K562 (cell line): ENCODE data around the gene NMRK2. TPM values are rescaled to one million over a fixed set of nuclear protein-coding genes. Genes with fewer than 3 reads are reported as not detected.

ENCODE experiments used
- ARHGAP35 ChIP-seq: fragments of 450-650 bp; IDR thresholded peaks from 2 replicates; pipeline ENCODE4 v1.6.1; 2018; ENCODE audit not compliant: partially characterized antibody
- ARID1B ChIP-seq: fragments of 450-650 bp; IDR thresholded peaks from 2 replicates; pipeline ENCODE4 v1.6.1; 2016; ENCODE audit warnings: antibody characterized with exemption, mild to moderate bottlenecking, inconsistent platforms
- CC2D1A ChIP-seq: fragments of 450-650 bp; IDR thresholded peaks from 2 replicates; pipeline ENCODE4 v1.6.1; 2017; ENCODE audit warnings: mild to moderate bottlenecking
- EHMT2 ChIP-seq: fragments of 450-650 bp; IDR thresholded peaks from 2 replicates; pipeline ENCODE4 v1.6.1; 2018; ENCODE audit warnings: antibody characterized with exemption
- KDM1A ChIP-seq, 2 experiments: fragments of 450-650 bp; IDR thresholded peaks; 2 replicates each; pipeline ENCODE4 v1.6.1; 2016; ENCODE audit warnings: mild to moderate bottlenecking in 2 of 2
- PTTG1 ChIP-seq: fragments of 450-650 bp; IDR thresholded peaks from 2 replicates; pipeline ENCODE4 v1.6.1; 2016; ENCODE audit warnings: low read depth, mild to moderate bottlenecking, missing genetic modification characterization, missing compliant biosample characterization
- THRAP3 ChIP-seq: fragments of 450-650 bp; IDR thresholded peaks from 2 replicates; pipeline ENCODE4 v1.6.1; 2016; ENCODE audit warnings: mild to moderate bottlenecking, inconsistent platforms, borderline replicate concordance
- WHSC1 ChIP-seq: IDR thresholded peaks from one replicate; pipeline ENCODE4 v1.6.1; 2012; ENCODE audit warnings: low read length, control low read depth, inconsistent platforms
- ZNF696 ChIP-seq: fragments of 250-450 bp; sonication (Bioruptor Pico); conservative IDR thresholded peaks from 2 replicates; pipeline ENCODE4 v1.4.0; 2020; ENCODE audit warnings: mild to moderate bottlenecking, moderate library complexity
- polyA plus RNA-seq, 8 experiments: library from polyadenylated mRNA; depleted of rRNA in 4 of 8; stranded (reverse) in 5 of 8; unstranded in 3 of 8; fragments of >200 nt; fragmentation: Nextera tagmentation in 2 of 8; fragmentation: Illumina TruSeq in 1 of 8; extraction: Ambion mirVana in 2 of 8; extraction: Trizol in 1 of 8; gene quantifications; 2 replicates each; pipeline versions ENCODE4 v1.2.1 to v1.2.3, GENCODE V29; 2011 to 2014; ENCODE audit warnings: inconsistent platforms in 1 of 8, missing spikeins in 1 of 8
- total RNA-seq, 7 experiments: library from RNA; depleted of rRNA in 6 of 7; stranded (reverse); fragments of >200 nt in 6 of 7; fragmentation: Illumina TruSeq in 2 of 7; extraction: Trizol in 2 of 7; gene quantifications; 2 replicates each; pipeline versions ENCODE4 v1.2.1 to v1.2.3, GENCODE V29; 2011 to 2021; ENCODE audit warnings: low replicate concordance in 1 of 7
- TF ChIP-seq, protein P1 (sequence below): IDR thresholded peaks from 2 replicates; pipeline ENCODE4 v1.6.1; 2016; ENCODE audit warnings: missing genetic modification characterization, missing compliant biosample characterization
- TF ChIP-seq, protein P2 (sequence below), 3 experiments: IDR thresholded peaks in 2 of 3; conservative IDR thresholded peaks in 1 of 3; 2 replicates each; pipeline ENCODE4 v1.5.1; 2011 to 2012; ENCODE audit warnings: low read length in 3 of 3, mild to moderate bottlenecking in 3 of 3, control low read depth in 2 of 3, improper control_type of control experiment in 1 of 3, inconsistent platforms in 1 of 3, low read depth in 1 of 3, mixed read lengths in 1 of 3, moderate library complexity in 1 of 3; ENCODE audit not compliant: insufficient read depth in 2 of 3
- TF ChIP-seq, protein P3 (sequence below): fragments of 450-650 bp; formaldehyde crosslinking; IDR thresholded peaks from 2 replicates; pipeline ENCODE4 v1.4.0; 2022; ENCODE audit warnings: missing genetic modification characterization
- TF ChIP-seq, protein P4 (sequence below): fragments of 450-650 bp; IDR thresholded peaks from 2 replicates; pipeline ENCODE4 v1.6.1; 2016; ENCODE audit warnings: low read depth

The NMRK2 gene
- total and polyA plus RNA-seq, 9 of the 15 experiments (the other 6 are each of a cell fraction or from before 2014, with no cell fraction given) = not detected

DNA sequence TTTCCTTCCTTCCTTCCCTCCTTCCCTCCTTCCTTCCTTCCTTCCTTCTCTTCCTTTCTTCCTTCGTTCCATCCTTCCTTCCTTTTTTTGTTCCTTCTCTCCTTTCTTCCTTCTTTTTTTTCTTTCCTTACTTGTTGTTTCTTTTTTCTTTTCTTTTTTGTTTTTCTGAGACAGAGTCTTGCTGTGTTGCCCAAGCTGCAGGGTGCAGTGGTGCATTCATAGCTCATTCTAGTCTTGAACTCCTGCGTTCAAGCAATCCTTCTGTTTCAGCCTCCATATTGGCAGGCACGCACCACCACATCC is 57.9 kb downstream of the NMRK2 start (continued):
- TF ChIP-seq EHMT2 = peak; percentile 46; the same call in 1 of the 2 replicates
- no peak for TF ChIP-seq PTTG1 (tag)
- TF ChIP-seq KDM1A (IDR thresholded peaks at IDR 0.05) = peak in 1 of 2 experiments; percentile 32; a peak in 1 of 4 replicates
- TF ChIP-seq, protein P1, sequence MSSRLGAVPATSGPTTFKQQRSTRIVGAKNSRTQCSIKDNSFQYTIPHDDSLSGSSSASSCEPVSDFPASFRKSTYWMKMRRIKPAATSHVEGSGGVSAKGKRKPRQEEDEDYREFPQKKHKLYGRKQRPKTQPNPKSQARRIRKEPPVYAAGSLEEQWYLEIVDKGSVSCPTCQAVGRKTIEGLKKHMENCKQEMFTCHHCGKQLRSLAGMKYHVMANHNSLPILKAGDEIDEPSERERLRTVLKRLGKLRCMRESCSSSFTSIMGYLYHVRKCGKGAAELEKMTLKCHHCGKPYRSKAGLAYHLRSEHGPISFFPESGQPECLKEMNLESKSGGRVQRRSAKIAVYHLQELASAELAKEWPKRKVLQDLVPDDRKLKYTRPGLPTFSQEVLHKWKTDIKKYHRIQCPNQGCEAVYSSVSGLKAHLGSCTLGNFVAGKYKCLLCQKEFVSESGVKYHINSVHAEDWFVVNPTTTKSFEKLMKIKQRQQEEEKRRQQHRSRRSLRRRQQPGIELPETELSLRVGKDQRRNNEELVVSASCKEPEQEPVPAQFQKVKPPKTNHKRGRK (tag) = peak; percentile 99
- TF ChIP-seq CC2D1A = peak; percentile 69; the same call in 1 of the 2 replicates
- TF ChIP-seq, protein P2, sequence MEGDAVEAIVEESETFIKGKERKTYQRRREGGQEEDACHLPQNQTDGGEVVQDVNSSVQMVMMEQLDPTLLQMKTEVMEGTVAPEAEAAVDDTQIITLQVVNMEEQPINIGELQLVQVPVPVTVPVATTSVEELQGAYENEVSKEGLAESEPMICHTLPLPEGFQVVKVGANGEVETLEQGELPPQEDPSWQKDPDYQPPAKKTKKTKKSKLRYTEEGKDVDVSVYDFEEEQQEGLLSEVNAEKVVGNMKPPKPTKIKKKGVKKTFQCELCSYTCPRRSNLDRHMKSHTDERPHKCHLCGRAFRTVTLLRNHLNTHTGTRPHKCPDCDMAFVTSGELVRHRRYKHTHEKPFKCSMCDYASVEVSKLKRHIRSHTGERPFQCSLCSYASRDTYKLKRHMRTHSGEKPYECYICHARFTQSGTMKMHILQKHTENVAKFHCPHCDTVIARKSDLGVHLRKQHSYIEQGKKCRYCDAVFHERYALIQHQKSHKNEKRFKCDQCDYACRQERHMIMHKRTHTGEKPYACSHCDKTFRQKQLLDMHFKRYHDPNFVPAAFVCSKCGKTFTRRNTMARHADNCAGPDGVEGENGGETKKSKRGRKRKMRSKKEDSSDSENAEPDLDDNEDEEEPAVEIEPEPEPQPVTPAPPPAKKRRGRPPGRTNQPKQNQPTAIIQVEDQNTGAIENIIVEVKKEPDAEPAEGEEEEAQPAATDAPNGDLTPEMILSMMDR (IDR thresholded peaks at IDR 0.05 in 2 of 3, conservative IDR thresholded peaks at IDR 0.05 in 1 of 3; ENCODE audit: insufficient read depth in 2 of 3, low read depth in 1 of 3, low read length in 3 of 3) = no peak
- peak; percentile 9 for TF ChIP-seq ARHGAP35
- 0 out of 2 replicates have a peak, but pooled peaks have one; percentile 51 for TF ChIP-seq ARID1B
- no peak for TF ChIP-seq WHSC1
- TF ChIP-seq ZNF696 = no peak
- TF ChIP-seq, protein P3, sequence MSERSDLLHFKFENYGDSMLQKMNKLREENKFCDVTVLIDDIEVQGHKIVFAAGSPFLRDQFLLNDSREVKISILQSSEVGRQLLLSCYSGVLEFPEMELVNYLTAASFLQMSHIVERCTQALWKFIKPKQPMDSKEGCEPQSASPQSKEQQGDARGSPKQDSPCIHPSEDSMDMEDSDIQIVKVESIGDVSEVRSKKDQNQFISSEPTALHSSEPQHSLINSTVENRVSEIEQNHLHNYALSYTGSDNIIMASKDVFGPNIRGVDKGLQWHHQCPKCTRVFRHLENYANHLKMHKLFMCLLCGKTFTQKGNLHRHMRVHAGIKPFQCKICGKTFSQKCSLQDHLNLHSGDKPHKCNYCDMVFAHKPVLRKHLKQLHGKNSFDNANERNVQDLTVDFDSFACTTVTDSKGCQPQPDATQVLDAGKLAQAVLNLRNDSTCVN = no peak
- TF ChIP-seq, protein P4, sequence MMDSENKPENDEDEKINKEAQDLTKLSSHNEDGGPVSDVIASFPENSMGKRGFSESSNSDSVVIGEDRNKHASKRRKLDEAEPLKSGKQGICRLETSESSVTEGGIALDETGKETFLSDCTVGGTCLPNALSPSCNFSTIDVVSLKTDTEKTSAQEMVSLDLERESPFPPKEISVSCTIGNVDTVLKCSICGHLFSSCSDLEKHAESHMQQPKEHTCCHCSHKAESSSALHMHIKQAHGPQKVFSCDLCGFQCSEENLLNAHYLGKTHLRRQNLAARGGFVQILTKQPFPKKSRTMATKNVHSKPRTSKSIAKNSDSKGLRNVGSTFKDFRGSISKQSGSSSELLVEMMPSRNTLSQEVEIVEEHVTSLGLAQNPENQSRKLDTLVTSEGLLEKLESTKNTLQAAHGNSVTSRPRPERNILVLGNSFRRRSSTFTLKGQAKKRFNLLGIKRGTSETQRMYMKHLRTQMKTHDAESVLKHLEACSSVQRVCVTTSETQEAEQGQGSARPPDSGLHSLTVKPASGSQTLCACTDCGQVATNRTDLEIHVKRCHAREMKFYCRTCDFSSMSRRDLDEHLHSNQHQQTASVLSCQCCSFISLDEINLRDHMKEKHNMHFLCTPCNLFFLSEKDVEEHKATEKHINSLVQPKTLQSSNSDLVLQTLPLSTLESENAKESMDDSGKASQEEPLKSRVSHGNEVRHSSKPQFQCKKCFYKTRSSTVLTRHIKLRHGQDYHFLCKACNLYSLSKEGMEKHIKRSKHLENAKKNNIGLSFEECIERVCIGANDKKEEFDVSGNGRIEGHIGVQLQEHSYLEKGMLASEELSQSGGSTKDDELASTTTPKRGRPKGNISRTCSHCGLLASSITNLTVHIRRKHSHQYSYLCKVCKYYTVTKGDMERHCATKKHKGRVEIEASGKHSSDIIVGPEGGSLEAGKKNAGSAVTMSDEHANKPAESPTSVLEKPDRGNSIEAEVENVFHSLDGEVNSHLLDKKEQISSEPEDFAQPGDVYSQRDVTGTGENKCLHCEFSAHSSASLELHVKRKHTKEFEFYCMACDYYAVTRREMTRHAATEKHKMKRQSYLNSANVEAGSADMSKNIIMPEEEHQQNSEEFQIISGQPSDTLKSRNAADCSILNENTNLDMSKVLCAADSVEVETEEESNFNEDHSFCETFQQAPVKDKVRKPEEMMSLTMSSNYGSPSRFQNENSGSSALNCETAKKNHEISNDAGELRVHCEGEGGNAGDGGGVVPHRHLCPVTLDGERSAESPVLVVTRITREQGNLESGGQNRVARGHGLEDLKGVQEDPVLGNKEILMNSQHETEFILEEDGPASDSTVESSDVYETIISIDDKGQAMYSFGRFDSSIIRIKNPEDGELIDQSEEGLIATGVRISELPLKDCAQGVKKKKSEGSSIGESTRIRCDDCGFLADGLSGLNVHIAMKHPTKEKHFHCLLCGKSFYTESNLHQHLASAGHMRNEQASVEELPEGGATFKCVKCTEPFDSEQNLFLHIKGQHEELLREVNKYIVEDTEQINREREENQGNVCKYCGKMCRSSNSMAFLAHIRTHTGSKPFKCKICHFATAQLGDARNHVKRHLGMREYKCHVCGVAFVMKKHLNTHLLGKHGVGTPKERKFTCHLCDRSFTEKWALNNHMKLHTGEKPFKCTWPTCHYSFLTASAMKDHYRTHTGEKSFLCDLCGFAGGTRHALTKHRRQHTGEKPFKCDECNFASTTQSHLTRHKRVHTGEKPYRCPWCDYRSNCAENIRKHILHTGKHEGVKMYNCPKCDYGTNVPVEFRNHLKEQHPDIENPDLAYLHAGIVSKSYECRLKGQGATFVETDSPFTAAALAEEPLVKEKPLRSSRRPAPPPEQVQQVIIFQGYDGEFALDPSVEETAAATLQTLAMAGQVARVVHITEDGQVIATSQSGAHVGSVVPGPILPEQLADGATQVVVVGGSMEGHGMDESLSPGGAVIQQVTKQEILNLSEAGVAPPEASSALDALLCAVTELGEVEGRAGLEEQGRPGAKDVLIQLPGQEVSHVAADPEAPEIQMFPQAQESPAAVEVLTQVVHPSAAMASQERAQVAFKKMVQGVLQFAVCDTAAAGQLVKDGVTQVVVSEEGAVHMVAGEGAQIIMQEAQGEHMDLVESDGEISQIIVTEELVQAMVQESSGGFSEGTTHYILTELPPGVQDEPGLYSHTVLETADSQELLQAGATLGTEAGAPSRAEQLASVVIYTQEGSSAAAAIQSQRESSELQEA = peak; percentile 62; the same call in 1 of the 2 replicates
- TF ChIP-seq THRAP3 = peak; percentile 91; the same call in 1 of the 2 replicates
